ENCODE results near the gene SAP30BP. TPM values are rescaled to one million over a fixed set of nuclear protein-coding genes. Genes with fewer than 3 reads are reported as not detected.

Gene SAP30BP
- total RNA-seq, 1 experiment from 2014 or later = 96.4 TPM

DNA sequence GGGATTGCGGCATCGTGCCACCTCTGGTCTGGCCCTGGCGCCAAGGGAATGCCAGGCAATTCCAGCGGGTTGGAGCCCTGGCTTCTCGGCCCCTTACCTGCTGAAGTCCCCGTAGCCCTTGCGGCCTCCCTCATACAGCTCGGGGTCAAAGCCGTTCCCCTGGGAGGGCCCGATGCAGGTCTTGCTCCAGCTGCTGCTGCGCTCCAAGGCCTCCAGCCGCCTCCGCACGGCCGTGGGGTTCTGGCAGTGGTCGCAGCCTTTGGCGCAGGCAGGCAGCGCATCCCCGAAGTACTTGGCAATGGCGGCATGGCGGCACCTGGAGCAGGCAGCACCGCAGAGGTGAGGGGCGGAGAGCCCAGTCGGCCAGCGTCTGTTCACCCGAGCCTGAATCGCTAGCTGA lies 35.8 kb upstream of the SAP30BP start:
- TF ChIP-seq, protein P1, sequence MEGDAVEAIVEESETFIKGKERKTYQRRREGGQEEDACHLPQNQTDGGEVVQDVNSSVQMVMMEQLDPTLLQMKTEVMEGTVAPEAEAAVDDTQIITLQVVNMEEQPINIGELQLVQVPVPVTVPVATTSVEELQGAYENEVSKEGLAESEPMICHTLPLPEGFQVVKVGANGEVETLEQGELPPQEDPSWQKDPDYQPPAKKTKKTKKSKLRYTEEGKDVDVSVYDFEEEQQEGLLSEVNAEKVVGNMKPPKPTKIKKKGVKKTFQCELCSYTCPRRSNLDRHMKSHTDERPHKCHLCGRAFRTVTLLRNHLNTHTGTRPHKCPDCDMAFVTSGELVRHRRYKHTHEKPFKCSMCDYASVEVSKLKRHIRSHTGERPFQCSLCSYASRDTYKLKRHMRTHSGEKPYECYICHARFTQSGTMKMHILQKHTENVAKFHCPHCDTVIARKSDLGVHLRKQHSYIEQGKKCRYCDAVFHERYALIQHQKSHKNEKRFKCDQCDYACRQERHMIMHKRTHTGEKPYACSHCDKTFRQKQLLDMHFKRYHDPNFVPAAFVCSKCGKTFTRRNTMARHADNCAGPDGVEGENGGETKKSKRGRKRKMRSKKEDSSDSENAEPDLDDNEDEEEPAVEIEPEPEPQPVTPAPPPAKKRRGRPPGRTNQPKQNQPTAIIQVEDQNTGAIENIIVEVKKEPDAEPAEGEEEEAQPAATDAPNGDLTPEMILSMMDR (IDR thresholded peaks at IDR 0.05; ENCODE audit: unreplicated experiment) = no peak
- H3K27ac Mint-ChIP-seq (ENCODE audit: unreplicated experiment) = no peak overlapping the region
- intact Hi-C loops (cut with micrococcal nuclease; ENCODE audit: unreplicated experiment) = no loop called here
- H3K36me3 Mint-ChIP-seq (ENCODE audit: insufficient read depth, unreplicated experiment) = peaks cover 41% of the 10 kb centered on the region
- no peak for DNase-seq
- H3K9me3 Mint-ChIP-seq (ENCODE audit: low read depth, unreplicated experiment) = no peaks in the 10 kb centered on the region
- CTCF ChIA-PET = no interaction called here
- no peak overlapping the region for H3K4me3 Mint-ChIP-seq (ENCODE audit: low read depth, unreplicated experiment)
- no peaks in the 10 kb centered on the region for H3K27me3 Mint-ChIP-seq (ENCODE audit: unreplicated experiment)
- peaks cover 14% of the 10 kb centered on the region for H3K4me1 Mint-ChIP-seq (ENCODE audit: low read depth, unreplicated experiment)
- no TSS peak for BruUV-seq (replicated peaks)

DNA sequence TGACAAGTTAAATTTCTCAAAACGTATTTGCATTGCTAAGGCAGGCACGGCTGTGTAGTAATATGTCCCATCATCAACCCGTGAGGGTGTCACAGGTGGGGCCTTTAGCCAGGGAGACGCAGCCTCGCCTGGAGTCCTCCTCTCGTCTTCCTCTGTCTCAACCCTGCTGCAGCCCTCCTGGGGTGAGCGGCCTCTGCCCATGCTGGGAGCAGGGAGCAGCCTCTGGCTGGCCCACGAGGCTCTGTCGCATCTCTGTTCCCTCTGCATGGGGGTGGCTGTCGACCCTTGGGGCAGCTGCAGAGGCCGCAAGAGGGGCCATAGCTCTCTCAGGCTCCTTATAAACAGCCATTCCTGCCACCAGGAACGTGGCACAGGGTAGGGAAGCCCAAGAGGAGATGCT lies 34.7 kb upstream of the SAP30BP start:
- peaks cover 39% of the 10 kb centered on the region for H3K36me3 Mint-ChIP-seq (ENCODE audit: insufficient read depth, unreplicated experiment)
- intact Hi-C loops (cut with micrococcal nuclease; ENCODE audit: unreplicated experiment) = loop anchor here (2.0 kb wide), 1 partner anchor 20 kb away; no protein-coding TSS in a partner anchor
- no TSS peak for BruUV-seq (replicated peaks)
- no peak for DNase-seq
- H3K27me3 Mint-ChIP-seq (ENCODE audit: unreplicated experiment) = no peaks in the 10 kb centered on the region
- no peaks in the 10 kb centered on the region for H3K9me3 Mint-ChIP-seq (ENCODE audit: low read depth, unreplicated experiment)
- TF ChIP-seq, protein P1 (IDR thresholded peaks at IDR 0.05; ENCODE audit: unreplicated experiment) = no peak
- no peak overlapping the region for H3K27ac Mint-ChIP-seq (ENCODE audit: unreplicated experiment)
- peaks cover 14% of the 10 kb centered on the region for H3K4me1 Mint-ChIP-seq (ENCODE audit: low read depth, unreplicated experiment)
- no peak overlapping the region for H3K4me3 Mint-ChIP-seq (ENCODE audit: low read depth, unreplicated experiment)
- CTCF ChIA-PET = interaction anchor here (0.5 to 2.6 kb wide), 21 partner anchors 8 to 277 kb away, joined by 3 to 119 read pairs (median 6); partner anchors contain the start of genes RECQL5, SAP30BP, TMEM94 and TSEN54

DNA sequence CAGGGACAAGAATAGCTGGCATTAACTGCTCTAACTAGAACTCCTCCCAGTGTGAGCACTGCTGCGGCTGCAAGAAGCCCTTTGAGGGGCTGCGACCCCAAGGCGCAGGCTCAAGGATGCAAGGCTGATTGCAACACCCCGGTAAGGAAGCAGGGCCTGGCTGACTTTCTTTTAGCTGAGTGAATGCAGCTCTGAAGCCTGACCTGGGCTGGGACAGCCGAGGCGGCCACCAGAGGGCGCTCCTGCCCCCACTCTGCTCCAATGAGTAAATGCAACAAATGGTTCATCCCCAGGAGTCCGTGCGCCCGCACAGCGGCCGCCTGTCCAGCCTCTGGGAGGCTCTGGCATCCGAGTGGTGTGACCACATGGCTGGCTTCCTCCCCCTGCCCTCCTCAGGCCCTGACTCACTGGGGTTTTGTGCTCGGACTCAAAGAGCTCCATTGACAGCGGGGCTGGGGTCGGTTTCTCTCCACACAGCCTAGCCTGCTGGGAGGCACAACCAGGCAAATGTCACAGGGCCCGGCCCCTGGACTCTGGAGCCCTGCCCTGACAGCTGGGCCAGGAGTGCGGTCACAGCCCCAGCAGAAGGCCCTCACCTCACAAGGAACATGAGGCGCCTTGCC lies 34.2 kb upstream of the SAP30BP start, which contains the start of gene SMIM5:
TSS of gene SMIM5 (plus strand) at position 572 of the 623 bp plus-strand sequence. CDS start 6,768 bp downstream, outside the sequence.
- Mint-ChIP-seq H3K4me1 (ENCODE audit: low read depth, unreplicated experiment) (peaks cover 14% of the 10 kb centered on the region), H3K4me3 (ENCODE audit: low read depth, unreplicated experiment) (peak within 1 kb of the TSS; percentile 46), H3K36me3 (ENCODE audit: insufficient read depth, unreplicated experiment) (peaks cover 39% of the 10 kb centered on the region), H3K27me3 (ENCODE audit: unreplicated experiment) (no peaks in the 10 kb centered on the region), H3K9me3 (ENCODE audit: low read depth, unreplicated experiment) (no peaks in the 10 kb centered on the region), H3K27ac (ENCODE audit: unreplicated experiment) (peak within 1 kb of the TSS; percentile 78)
- intact Hi-C loops (cut with micrococcal nuclease; ENCODE audit: unreplicated experiment) = loop anchor here (2.0 kb wide), 1 partner anchor 20 kb away; no protein-coding TSS in a partner anchor
- CTCF ChIA-PET = interaction anchor here (0.5 to 2.6 kb wide), 27 partner anchors 9 to 278 kb away, joined by 3 to 119 read pairs (median 5); partner anchors contain the start of genes RECQL5, SAP30BP, TMEM94 and TSEN54
- TF ChIP-seq, protein P1 (IDR thresholded peaks at IDR 0.05; ENCODE audit: unreplicated experiment) = peak; percentile 92
- peak; percentile 95 for DNase-seq
- no TSS peak for BruUV-seq (replicated peaks)

DNA sequence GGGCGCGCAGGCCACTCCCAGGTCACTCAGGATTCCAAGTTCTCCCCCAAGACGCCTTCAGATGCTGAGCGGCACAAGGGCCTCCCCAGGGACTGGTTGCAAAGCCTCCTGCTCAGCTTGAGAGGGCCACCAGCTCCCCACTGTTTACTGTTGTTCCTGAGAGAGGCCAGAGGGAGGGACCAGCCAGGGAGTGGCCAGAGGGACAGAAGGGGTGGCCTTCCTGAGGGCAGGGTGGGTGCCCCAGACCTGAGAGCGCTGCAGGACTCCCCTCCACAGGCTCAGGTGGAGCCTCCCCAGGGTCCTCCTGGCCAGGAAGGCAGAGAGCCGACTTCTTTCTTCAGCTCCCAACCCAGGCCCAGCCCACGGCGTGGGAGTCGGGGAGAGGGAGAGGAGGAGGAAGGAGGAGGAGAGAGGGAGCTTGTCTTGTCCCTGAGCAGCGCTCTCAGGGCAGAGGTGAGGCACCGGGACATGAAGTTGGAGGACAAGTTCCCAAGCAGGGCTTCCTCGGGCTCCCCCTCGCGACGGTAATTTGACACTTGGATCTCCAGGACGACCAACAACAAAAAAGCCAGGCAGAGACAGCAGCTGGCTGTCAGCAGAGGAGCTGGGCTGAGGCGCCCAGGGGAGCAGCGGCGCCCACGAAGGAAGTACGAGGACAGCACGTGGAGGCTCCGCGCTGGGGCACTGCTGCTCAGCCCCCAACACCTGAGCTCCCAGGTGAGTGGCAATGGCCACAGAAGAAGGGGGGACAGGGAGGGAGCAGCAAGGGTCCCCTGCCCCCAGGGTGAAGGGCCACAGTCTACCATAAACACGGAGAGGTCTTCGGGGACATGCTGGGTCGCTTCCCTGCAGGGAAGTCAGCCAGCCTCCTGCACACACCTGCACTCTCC lies 33.4 kb upstream of the SAP30BP start:
- Mint-ChIP-seq H3K27me3 (ENCODE audit: unreplicated experiment) (no peaks in the 10 kb centered on the region), H3K4me3 (ENCODE audit: low read depth, unreplicated experiment) (peak overlapping the region; percentile 46), H3K27ac (ENCODE audit: unreplicated experiment) (peak overlapping the region; percentile 78), H3K36me3 (ENCODE audit: insufficient read depth, unreplicated experiment) (peaks cover 41% of the 10 kb centered on the region), H3K4me1 (ENCODE audit: low read depth, unreplicated experiment) (peaks cover 16% of the 10 kb centered on the region), H3K9me3 (ENCODE audit: low read depth, unreplicated experiment) (no peaks in the 10 kb centered on the region)
- intact Hi-C loops (cut with micrococcal nuclease; ENCODE audit: unreplicated experiment) = loop anchor here (2.0 kb wide), 1 partner anchor 19 kb away; no protein-coding TSS in a partner anchor
- TF ChIP-seq, protein P1 (IDR thresholded peaks at IDR 0.05; ENCODE audit: unreplicated experiment) = peak; percentile 44
- BruUV-seq (replicated peaks) = TSS peak; percentile 47
- CTCF ChIA-PET = interaction anchor here (0.6 to 2.6 kb wide), 26 partner anchors 9 to 221 kb away, joined by 3 to 119 read pairs (median 6); partner anchors contain the start of genes RECQL5, SAP30BP, TMEM94 and TSEN54
- peak; percentile 95 for DNase-seq

Data from Calu3 (cell line).